Measurements from ENCODE around the gene PHLPP1.
"Not testable (repeated sequence)": the region's sequence is repeated elsewhere in the genome, so short reads cannot be mapped to it uniquely, and the experiment has no call there.

PHLPP1 gene

GRCh38 chr18:62717925-62718800 is 2.8 kb downstream of the PHLPP1 start:
- DNase-seq = no peak

DNA sequence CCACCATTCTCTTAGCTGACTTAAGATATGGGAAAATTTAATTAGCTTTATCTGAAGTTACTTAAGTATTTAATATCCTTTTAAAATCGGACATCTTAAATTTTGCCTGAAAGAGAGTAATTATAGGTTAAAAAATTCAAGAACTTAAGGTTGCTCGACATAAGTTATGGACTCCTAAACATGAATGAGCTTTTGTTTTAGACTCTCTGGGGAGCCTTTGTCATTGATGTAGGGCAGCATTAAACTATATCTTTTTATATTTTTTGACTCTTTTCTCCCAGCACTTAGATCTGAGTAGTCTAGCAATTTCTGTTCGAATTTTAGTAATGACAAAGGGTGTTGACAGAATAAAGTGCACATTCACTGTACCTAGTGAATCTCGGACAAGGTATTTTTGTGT is 4.7 kb downstream of the PHLPP1 start:
- no peak for DNase-seq

DNA sequence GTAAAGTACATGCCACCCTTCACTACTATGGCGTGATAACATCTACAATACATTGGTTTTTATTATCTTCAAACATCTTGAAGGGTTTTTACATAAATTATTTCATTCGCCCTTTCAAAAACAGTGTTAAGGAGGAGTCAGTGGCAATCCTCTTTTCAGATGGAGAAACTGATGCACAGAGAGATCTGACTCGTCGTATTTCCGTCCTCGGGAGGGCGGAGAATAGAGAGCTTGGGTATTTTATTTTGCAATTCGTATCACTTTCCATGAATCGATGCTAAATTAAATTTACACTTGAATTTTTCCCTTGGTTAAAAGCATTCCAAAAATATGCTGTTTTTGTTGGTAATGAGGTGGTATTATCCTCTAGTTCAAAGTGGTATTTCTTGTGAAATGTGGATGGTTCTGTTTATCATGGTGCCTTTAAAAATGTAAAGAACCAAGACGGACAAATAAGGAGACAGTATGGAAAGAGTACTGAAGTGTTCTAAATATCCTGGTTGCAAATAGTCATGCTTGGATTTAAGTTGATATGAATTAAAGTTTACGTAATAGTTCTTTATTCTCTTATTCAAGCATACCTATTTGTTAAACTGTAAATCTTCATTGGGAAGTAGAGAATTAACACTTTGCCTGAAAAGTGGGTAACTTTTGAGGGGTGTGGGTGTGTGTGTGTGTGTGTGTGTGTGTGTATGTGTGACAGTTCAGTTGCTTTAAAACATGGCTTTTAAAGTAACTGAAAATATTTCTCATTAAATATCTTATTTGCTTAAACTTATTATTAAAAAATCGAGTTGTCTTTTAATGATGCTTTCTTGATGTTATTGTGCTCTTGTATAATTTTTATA is 5.6 kb downstream of the PHLPP1 start:
- no peak for DNase-seq

GRCh38 chr18:62721839-62722795 is 6.8 kb downstream of the PHLPP1 start:
- no peak for DNase-seq

DNA sequence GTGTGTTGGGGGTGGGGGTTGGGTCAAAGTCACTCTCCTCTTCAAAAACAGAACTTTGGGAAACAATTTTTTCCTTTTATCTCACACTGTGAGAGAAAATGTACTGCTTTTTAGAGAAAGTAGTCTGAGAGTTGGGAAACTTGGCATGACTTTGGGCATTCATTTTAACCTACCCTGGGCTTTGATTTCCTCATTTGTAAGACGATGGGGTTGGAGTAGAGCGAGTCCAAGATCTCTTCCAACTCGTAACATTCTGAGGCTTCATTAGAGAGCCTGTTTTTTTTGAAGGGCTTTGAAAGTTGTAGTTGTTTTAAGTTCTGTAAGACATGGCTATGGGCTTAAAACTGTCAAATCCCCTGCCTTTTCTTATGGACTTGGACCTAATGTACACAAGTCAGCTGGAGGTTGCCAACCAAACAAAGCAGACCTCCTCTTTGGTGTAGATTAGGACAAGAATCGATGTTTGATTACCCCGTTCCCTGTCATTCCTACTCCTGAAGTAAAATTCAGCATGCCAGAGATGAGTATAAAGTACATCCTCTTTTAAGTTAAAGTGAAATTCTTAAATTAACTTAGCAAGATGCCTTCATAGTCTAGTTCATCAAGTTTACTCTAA is 8.4 kb downstream of the PHLPP1 start:
- DNase-seq = no peak

GRCh38 chr18:62725896-62726295 is 10.6 kb downstream of the PHLPP1 start:
- DNase-seq = no peak

- no peak for DNase-seq
Observed at GRCh38 chr18:62728254-62728653, 12.9 kb downstream of the PHLPP1 start.

- DNase-seq = no peak
Observed at GRCh38 chr18:62729487-62730386, 14.4 kb downstream of the PHLPP1 start.

DNA sequence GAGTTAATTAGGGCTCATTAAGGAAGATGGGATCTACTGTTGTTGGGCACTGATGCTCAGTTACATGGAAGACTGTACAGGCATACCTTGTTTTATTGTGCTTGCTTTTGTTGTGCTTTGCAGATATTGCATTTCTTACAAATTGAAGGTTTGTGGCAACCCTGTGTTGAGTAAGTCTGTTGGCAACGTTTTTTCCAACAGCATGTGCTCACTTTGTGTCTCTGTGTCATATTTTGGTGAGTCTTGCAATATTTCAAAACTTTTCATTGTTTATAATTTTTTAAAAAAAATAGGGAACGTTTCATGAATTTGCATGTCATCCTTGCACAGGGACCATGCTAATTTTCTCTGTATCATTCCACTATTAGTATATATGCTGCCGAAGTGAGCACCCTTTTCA is 15.6 kb downstream of the PHLPP1 start:
- no peak for DNase-seq

DNA sequence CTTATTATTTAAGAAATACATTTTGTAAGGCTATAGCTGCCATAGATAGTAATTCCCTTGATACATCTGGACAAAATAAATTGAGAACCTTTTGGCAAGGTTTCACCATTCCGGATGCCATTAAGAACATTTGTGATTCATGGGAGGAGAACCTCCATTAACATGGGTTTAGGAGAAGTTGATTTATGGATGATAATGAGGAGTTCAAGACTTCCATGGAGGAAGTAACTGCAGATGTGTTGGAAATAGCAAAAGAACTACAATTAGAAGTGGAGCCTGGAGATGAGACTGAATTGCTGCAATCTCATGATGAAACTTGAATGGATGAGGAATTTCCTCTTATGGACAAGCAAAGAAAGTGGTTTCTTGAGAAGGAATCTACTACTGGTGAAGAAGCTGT is 17.3 kb downstream of the PHLPP1 start:
- DNase-seq = no peak

- DNase-seq = no peak
Observed at GRCh38 chr18:62734290-62734689, 18.9 kb downstream of the PHLPP1 start.

GRCh38 chr18:62735387-62735786 is 20.0 kb downstream of the PHLPP1 start:
- no peak for DNase-seq

- DNase-seq = no peak
Observed at GRCh38 chr18:62736077-62736855, 20.9 kb downstream of the PHLPP1 start.

- DNase-seq = no peak
Observed at GRCh38 chr18:62737241-62737873, 22.0 kb downstream of the PHLPP1 start.

- DNase-seq = no peak
Observed at GRCh38 chr18:62738639-62739038, 23.3 kb downstream of the PHLPP1 start.

DNA sequence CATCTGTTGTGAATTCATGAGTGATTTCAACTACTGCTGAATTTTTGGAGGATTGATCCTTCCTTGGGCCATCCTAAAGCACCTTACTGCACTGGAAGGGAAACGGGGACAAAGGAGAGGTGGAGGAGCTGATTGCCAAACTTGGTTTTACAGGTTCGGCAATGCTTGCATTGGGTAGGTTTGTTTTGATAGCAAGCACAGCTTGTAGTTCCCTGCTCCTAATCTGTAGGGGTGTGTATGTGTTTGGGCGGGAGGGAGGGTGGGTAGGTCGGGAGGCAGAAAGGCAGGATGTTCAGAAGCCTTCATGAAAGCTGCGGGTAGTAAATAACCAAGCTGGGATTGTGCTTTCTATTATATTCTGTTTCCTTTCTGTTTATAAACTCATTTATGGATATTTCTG is 24.6 kb downstream of the PHLPP1 start:
- no peak for DNase-seq

GRCh38 chr18:62740650-62741049 is 25.3 kb downstream of the PHLPP1 start:
- DNase-seq = not testable (repeated sequence)

- DNase-seq = peak; percentile 53
Observed at GRCh38 chr18:62741118-62741566, 25.8 kb downstream of the PHLPP1 start.

DNA sequence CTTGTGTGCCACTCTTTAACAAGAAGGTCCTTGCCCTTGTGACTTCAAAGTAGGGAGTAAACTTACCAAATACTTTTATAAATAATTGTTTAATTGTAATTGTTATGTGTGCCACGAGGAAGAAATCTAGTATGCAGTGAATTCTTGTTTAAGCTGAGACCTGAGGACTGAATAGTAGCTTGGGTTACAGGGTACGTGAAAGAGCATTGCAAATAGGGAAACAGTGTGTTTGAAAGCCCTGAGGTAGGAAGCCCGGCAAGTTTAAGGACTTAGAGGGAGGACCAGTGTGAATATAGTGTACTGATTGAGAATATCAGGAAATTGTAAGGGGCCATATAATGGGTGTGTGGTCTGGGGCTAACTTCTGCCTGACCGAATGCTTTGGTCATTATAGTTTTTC is 26.2 kb downstream of the PHLPP1 start:
- no peak for DNase-seq

Data from activated CD4-positive, alpha-beta T cell treated with anti-CD3 and anti-CD28 coated beads, Interleukin-10, Interleukin-2, amounts not matched to agents 100 ng/mL and 50 ng/mL, durations not matched to agents 16 hours and 8 hours (primary cell).